ENCODE results near the gene HEYL.

HEYL gene

GRCh38 chr1:39639305-39640130, at the start of gene HEYL:
TSS of gene HEYL (minus strand) at chr1:39639643. CDS start at chr1:39639625, 18 bp downstream.
- no peak for DNase-seq

GRCh38 chr1:39689214-39689613, 49.8 kb upstream of the HEYL start:
- DNase-seq: no peak

DNA sequence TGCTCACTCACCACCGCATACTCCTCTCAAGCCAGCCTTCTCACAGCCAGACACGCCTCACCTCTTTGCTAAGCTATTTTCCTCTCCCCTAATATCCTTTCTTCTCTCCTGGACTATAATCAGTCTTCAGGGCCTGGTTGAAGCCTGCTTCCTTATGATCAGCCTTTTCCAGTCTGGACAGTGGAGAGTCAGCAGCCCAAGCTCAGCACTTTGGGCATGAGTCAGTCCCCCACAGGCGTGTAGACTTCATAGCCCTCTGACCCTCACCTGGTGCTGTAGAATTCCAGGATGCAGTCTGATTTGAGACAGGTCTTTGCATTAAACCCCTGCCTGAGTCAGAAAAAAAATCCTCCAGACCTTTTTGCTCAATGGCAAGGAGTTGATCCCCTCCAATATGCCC, 49.3 kb upstream of the HEYL start:
- no peak for DNase-seq

DNA sequence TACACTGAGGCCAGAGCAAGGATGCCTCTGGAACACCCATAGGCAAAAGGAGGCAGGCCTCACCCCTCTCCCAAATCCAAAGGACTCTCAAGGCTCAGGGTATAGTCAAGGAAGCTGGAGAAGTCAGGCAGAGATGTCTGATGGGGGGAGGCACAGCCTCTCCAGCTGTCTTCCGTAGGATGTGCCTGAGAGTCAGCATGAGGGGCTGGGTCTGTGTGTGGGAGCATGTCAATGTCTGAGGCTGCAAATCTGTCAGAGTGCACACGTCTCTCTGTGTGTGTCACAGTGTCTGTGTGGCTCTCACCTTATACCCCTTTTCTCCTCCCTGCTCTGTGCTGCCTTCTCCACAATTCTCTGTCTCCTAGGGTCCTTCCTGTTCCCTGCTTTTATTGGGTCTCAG, 47.8 kb upstream of the HEYL start:
- no peak for DNase-seq

DNA sequence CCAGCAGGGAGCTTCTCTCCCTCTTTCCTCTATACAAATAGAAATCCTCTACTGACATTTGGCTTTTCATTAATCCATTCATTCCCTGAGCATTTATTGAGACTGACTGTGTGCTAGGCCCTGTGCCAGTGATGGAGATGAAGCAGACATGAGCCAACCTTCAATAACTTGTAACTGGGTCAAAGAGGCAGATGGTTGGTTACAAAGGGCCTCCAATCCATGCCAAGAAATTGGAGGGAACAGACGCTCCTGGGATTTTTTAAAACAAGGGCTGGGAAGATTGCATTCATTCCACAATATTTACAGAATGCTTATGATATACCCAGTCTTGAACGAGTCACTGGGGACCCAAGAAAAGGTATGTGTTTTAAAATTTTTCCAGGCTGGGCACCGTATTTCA, 45.6 kb upstream of the HEYL start:
- DNase-seq: no peak

DNA sequence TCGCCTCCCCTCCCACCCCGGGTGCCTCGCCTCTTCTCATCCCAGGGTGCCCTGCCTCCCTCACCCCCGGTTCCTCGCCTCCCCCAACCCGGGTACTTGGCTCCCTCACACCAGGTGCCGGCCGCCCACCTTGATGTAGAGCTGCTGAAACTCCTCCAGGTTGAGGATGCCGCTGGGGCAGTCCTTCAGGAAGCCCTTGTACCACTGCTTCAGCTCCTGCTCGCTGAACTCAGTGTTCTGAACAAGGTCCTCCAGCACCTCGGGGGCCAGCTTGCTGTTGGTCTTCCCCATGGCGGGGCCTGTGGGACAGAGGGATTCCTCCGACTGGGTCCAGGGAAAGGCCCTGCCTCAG, 44.8 kb upstream of the HEYL start:
- no peak for DNase-seq

DNA sequence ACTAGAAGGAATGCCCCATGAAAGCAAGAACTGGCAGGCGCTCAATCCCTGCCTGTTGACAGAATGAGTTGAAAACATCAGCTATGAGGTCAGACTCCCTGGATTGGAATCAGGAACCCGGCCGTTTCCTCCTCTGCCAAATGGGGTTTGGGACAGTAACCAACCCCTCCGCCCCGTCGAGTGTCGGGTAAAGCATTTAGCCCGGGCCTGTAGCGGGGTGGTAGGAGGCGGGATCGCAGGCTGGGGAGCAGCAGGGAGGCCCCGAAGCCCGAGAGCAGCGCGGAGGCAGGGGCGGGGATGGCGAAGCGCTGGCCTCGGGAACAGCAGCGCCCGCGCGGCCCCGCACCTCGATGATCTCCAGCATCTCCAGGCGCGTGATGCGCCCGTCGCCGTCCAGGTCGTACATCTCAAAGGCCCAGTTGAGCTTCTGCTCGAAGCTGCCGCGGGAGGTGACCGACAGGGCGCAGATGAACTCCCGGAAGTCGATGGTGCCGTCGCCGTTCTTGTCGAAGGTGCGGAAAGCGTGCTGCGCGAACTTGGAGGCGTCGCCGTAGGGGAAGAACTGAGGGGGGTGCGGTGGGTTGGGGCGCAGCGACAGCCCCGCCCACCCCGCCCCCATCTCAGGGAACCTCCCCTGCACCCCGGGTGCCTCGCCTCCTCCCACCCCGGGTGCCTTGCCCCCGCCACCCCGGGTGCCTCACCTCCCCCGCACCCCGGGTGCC, 44.3 kb upstream of the HEYL start:
- DNase-seq: no peak

DNA sequence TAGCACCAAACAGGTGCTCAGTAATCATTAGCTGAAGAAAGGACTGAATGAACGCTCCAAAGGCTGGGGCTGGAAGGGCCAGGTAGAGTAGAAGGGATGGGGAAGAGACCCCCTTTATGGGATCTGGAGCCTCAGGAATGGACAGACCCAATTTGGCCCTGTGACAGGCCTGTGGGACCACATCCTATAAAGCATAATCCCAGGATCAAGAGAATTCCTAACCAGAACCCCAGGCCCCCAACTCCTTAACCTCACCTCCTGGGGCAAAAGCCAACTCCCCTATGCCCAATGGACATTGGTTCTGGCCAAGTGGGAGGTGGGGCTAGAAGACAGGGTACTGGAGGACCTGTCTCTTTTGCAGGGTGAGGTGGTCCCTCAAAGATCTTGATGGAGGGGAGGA, 42.6 kb upstream of the HEYL start:
- DNase-seq: no peak

DNA sequence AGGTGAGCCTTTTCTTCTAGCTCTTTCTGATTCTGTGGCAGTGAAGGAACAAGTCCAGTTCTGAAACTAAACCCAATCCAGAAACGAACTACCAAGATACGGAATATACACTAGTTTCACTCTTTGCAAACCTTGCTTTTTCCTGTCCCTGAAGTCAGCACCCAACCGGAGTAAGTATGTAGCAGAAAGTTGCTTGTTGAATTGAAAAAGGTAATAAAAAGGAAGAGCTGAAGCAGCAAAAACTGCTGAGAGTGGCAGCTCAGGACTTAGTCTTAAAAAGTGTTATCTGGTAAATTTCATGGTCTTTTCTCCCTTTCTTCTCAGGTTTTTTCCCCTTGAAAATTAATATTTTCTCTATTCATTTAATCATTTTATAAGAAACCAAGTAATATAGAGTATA, 41.9 kb upstream of the HEYL start:
- DNase-seq: no peak

GRCh38 chr1:39680751-39681150, 41.3 kb upstream of the HEYL start:
- DNase-seq: no peak

GRCh38 chr1:39679821-39680220, 40.4 kb upstream of the HEYL start:
- DNase-seq: no peak

DNA sequence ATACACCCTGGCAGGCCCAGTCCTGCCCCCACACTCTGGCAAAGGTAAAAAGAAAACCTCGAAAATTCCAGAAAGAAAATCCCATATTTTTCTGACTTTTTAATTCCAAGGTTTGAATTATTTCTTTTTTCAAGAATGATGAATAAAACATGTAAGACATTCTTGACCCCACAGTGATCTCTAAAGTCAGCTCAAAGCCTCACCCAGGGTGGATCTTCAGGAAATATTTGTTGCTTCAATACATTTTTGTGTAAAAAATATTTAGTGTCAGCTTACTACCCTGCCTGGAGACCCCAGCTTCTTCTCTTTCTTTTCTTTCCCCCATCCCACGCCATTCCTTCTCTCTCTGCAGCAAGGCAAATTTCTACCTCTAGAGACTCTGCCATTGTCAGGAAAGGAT, 39.4 kb upstream of the HEYL start:
- DNase-seq: no peak

DNA sequence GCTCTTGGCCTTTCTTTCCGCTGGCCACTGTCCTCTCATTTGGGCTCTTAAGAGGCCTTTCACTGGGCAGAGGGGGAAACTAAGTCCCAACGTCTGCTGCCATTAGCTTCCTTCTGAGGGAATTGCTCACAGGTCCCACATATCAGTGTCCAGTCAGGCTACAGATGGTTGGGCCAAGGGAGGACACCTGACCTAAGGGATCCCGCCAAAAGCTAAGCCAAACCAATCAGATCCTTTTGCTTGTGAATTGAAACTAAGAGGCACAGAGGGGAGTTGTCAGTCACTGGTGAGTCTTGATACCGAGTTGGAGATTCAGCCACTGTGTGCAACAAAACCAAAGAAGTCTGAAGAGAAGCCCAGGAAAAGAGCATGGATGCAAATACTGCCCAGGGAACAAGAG, 38.2 kb upstream of the HEYL start:
- no peak for DNase-seq

- DNase-seq: no peak
These were observed 37.6 kb upstream of the HEYL start for GRCh38 chr1:39676948-39677548.

DNA sequence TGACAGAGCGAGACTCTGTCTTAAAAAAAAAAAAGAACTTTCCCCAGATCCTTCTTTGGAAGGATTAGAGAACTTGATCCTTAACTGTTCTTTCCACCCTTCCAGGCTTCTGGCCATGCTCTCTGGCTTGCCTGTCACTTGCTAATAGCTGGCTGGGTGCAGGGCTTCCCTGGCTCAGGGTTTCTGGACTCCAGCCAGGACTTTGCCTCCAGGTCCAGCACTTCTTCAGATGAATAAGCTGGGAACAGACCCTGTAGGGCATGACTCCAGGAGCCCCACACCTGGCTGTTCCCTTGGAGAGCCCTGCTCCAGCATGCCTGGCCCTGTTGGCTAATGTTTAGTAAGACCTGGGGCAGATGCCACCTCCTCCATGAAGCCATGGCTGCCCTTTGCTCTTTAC, 35.8 kb upstream of the HEYL start:
- DNase-seq: no peak

DNA sequence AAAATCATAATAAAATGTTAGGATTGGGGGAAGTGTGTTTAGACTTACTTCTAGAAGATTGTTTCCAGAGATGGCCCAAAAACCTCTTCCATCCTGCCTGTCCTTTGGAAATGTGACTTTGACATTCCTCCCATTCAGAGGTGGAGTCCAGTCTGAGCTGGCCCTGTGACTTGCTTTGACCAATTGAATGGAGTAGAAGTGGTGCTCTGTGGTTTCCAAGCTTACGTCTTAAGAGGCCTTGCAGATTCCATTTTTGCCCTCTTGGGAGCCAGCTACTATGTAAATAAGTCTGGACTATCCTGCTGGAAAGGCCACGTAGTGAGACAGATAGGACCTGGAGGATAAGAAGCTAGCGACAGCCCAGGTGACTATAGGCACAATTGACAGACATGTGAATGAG, 33.8 kb upstream of the HEYL start:
- no peak for DNase-seq

GRCh38 chr1:39672551-39672947, 33.1 kb upstream of the HEYL start:
- no peak for DNase-seq

DNA sequence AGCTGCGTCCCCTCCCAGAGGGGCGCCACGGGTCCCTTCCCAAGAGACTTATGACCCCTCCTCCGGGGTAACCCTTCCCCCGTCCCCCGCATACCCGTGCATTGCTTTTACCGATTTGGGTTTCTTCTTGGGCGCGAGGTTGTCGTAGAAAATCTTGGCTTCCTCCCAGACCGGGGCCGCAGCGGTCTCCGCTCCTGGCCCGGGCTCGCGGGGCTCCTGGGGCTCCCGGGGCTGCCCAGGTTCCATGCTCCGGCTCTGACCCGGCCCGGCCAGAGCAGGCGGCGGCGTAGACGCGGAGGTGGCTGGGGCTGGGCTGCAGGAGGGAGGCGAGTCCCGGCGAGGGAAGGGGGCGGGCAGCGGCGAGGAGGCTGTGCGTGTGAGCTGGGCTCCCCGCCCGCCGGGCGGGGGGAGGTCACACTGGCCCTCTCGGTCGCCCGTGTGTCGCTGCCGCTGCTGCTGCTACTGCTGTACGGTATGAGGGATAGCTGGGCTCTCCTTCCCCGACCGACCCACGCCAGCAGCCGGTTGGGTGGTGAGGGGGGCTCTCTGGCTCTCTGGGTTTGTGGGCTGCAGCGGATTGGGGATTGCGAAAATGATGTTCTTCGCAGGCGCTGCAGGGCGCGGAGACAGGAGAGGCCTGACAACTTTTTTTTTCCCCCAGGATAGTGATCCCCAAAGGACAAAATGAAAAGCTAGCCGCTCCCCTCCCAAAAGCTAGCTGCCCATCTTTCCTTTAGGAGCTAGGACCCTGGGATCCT, 32.5 kb upstream of the HEYL start, which contains the start of gene NT5C1A:
Gene NT5C1A (minus strand): TSS at position 315 of the 758 bp plus-strand sequence. CDS start 69 bp downstream, at position 246.
- DNase-seq: no peak

GRCh38 chr1:39671433-39671792, 32.0 kb upstream of the HEYL start:
- DNase-seq: no peak

DNA sequence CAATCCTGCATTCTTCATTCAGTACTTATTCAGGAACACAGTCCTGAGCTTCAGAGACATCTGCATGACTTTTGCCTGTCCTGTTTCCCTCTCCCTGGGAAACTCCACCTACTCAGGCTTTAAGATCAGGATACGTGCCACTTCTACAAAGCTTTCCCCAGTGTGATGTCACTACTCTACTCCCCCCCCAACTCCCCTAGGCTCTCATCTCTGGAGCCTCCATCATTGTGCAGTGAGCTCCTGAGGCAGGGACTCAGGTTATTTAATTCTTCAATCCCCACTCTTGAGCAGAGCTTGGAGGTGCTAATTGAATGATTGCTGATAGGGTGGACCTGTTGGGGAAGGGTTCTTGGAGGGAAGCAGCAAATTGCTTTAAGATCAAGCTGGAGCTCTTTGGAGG, 31.2 kb upstream of the HEYL start:
- DNase-seq: no peak

DNA sequence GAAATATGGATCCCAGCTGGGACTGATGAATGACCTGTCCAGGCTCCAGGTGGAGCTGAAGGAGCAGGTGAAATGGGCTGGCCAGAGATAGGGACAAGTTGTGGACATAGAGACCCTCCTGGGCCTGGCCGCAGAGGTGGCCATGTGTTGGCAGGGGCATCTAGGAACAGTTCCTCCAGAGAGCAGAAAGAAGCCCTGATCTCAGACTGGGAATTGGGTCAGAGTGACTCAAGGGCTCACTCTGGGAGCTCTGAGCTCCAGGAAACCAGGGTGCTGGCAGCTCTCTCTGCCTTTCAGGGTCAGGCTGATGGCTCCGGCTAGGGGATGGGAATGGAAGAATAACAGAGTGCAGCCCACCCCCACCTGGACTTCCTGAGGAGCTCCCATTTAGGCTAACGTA, 29.5 kb upstream of the HEYL start:
- DNase-seq: no peak

GRCh38 chr1:39668111-39668510, 28.7 kb upstream of the HEYL start:
- DNase-seq: no peak

DNA sequence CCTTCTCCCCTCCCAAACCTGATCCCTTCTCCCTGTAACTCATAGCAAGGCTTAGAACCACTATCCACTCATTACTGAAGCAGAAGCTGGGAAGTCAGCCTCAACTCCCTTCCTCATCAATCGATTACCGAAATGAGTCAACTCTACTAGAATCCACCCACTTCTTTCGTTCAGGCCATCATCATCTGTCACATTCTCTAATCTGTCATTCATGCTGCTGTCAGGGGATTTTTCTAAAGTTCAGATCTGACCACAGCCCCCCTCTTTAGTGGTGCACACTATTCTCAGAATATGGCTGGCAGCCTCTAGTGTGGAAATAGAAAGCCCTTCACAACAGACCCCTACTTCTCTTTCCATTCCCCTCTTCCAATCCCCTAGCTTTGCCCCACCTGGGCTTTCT, 27.3 kb upstream of the HEYL start:
- no peak for DNase-seq

DNA sequence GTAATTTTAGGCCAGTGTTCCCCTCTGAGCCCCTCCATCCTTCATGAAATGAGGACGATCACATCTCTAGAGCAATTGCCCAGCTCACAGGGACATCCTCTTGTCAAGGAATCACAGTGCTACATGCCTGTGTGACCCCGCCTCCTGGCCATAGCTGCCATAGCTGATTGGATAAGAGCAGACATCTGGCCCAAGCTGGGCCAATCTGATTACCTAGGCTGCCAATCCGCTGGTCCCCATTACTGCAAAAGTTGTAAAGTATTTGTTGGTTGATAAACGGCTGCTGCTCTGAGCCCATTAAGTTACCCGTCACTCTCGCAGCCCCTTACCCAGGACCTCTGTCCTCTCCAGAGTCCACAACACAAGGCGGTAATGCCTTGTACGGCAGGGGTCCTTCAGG, 24.1 kb upstream of the HEYL start:
- DNase-seq: no peak
